H1 (cell line): ENCODE measurements around the gene SSX4. TPM values are rescaled to one million over a fixed set of nuclear protein-coding genes. Genes with fewer than 3 reads are reported as not detected.
A peak's percentile ranks its signal among the peaks of the same experiment; 100 is the strongest.
"Not testable (repeated sequence)": the region's sequence is repeated elsewhere in the genome, so short reads cannot be mapped to it uniquely, and the experiment has no call there.

ENCODE experiments used
- CTCF ChIA-PET: fragments of 300-600 bp; sonication (Branson Sonifier 250); formaldehyde crosslinking; loops from one replicate; lab custom pipeline; 2021; ENCODE audit not compliant: partially characterized antibody; lab: Charles Lee
- POLR2A ChIA-PET: fragments of 300-600 bp; sonication (Branson Sonifier 250); formaldehyde crosslinking; loops from one replicate; lab custom pipeline; 2021; ENCODE audit warnings: inconsistent platforms; ENCODE audit not compliant: partially characterized antibody; lab: Charles Lee
- DNase-seq, 2 experiments: peaks; one replicate each; pipeline versions ENCODE4 v3.0.0 to v3.0.0-alpha.2; 2010 to 2022; ENCODE audit warnings: low spot score in 2 of 2, low read depth in 1 of 2, mixed read lengths in 1 of 2
- FAIRE-seq: peaks from 2 replicates; lab custom pipeline; 2011; peaks lifted over from hg19 to GRCh38; lab: Jason Lieb, UNC
- H2AFZ ChIP-seq: 2 replicates; pipeline ENCODE4 v1.8.1; 2012; ENCODE audit warnings: low read length, inconsistent platforms
- H2AK5ac ChIP-seq: 2 replicates; pipeline ENCODE4 v1.6.1; 2013; ENCODE audit warnings: low read depth, low read length
- H2BK120ac ChIP-seq: replicated peaks from 2 replicates; pipeline ENCODE3; 2013; ENCODE audit warnings: low read depth, low read length, inconsistent platforms
- H2BK12ac ChIP-seq: 2 replicates; pipeline ENCODE4 v1.6.1; 2013; ENCODE audit warnings: low read depth, low read length
- H2BK15ac ChIP-seq: 2 replicates; pipeline ENCODE4 v1.6.1; 2013; ENCODE audit warnings: low read length
- H2BK20ac ChIP-seq: 2 replicates; pipeline ENCODE4 v1.6.1; 2013; ENCODE audit warnings: low read length
- H2BK5ac ChIP-seq: 2 replicates; pipeline ENCODE4 v1.6.1; 2013; ENCODE audit warnings: low read depth, low read length
- H3K14ac ChIP-seq: 2 replicates; pipeline ENCODE4 v1.6.1; 2013; ENCODE audit warnings: inconsistent platforms; ENCODE audit not compliant: insufficient read length
- H3K18ac ChIP-seq: 2 replicates; pipeline ENCODE4 v1.6.1; 2013; ENCODE audit warnings: low read length; ENCODE audit errors: extremely low read depth
- H3K23ac ChIP-seq: 2 replicates; pipeline ENCODE4 v1.6.1; 2013; ENCODE audit warnings: inconsistent platforms; ENCODE audit not compliant: insufficient read length
- H3K23me2 ChIP-seq: 2 replicates; pipeline ENCODE4 v1.6.1; 2013; ENCODE audit warnings: low read depth, low read length
- H3K27ac ChIP-seq: 2 replicates; pipeline ENCODE4 v1.6.1; 2011; ENCODE audit warnings: low read depth, low read length, inconsistent platforms
- H3K27me3 ChIP-seq, 4 experiments: replicated peaks in 1 of 4; 1 replicate in 1 of 4; 2 replicates in 3 of 4; pipeline versions ENCODE4 v1.6.1 to v1.8.1; 2011 to 2013; ENCODE audit warnings: low read length in 3 of 4, mild to moderate bottlenecking in 3 of 4, inconsistent platforms in 2 of 4, mixed read lengths in 2 of 4, moderate library complexity in 1 of 4; ENCODE audit not compliant: control insufficient read depth in 3 of 4, insufficient read depth in 3 of 4; ENCODE audit errors: extremely low read depth in 1 of 4
- H3K36me3 ChIP-seq, 4 experiments: 2 replicates each; pipeline versions ENCODE4 v1.6.1 to v1.8.1; 2011 to 2013; ENCODE audit warnings: mild to moderate bottlenecking in 4 of 4, low read length in 3 of 4, moderate library complexity in 2 of 4, control low read depth in 1 of 4, inconsistent platforms in 1 of 4; ENCODE audit not compliant: insufficient read depth in 4 of 4, control insufficient read depth in 2 of 4
- H3K4ac ChIP-seq: replicated peaks from 2 replicates; pipeline ENCODE3; 2013; ENCODE audit warnings: low read length, low read depth, mixed read lengths, inconsistent platforms; ENCODE audit not compliant: insufficient read length
- H3K4me1 ChIP-seq, 4 experiments: replicated peaks in 1 of 4; 1 replicate in 1 of 4; 2 replicates in 3 of 4; pipeline versions ENCODE4 v1.6.1 to v1.8.1; 2011 to 2013; ENCODE audit warnings: low read length in 3 of 4, inconsistent platforms in 2 of 4, mixed read lengths in 1 of 4; ENCODE audit not compliant: insufficient read depth in 4 of 4, control insufficient read depth in 3 of 4
- H3K4me2 ChIP-seq, 2 experiments: 2 replicates each; pipeline versions ENCODE4 v1.6.1 to v1.8.1; 2011 to 2013; ENCODE audit warnings: low read depth in 2 of 2, low read length in 2 of 2, control low read depth in 1 of 2, inconsistent platforms in 1 of 2, mild to moderate bottlenecking in 1 of 2; ENCODE audit not compliant: insufficient read depth in 1 of 2
- H3K4me3 ChIP-seq, 4 experiments: fragments of 200-600, 300-600 bp in 1 of 4; sonication (generic), shearing (Covaris generic), sonication (Bioruptor Twin) in 1 of 4; 2 replicates each; pipeline versions ENCODE4 v1.5.1 to v1.8.1; 2011 to 2016; ENCODE audit warnings: low read length in 4 of 4, low read depth in 3 of 4, control low read depth in 2 of 4, inconsistent platforms in 2 of 4, mild to moderate bottlenecking in 2 of 4, mixed read lengths in 1 of 4, moderate library complexity in 1 of 4; ENCODE audit not compliant: insufficient read depth in 2 of 4; ENCODE audit errors: extremely low read depth in 1 of 4
- H3K56ac ChIP-seq: replicated peaks from 2 replicates; pipeline ENCODE3; 2013; ENCODE audit warnings: low read depth, mild to moderate bottlenecking, mixed read lengths, low read length, inconsistent platforms; ENCODE audit not compliant: insufficient read length
- H3K79me1 ChIP-seq: 2 replicates; pipeline ENCODE4 v1.6.1; 2013; ENCODE audit warnings: low read depth, low read length, control low read depth
- H3K79me2 ChIP-seq, 2 experiments: 2 replicates each; pipeline versions ENCODE4 v1.6.1 to v1.8.1; 2012 to 2013; ENCODE audit warnings: low read length in 2 of 2, mild to moderate bottlenecking in 2 of 2, inconsistent platforms in 1 of 2; ENCODE audit not compliant: insufficient read depth in 2 of 2, control insufficient read depth in 1 of 2
- H3K9ac ChIP-seq, 4 experiments: replicated peaks in 1 of 4; 1 replicate in 1 of 4; 2 replicates in 3 of 4; pipeline versions ENCODE4 v1.6.1 to v1.8.1; 2011 to 2013; ENCODE audit warnings: low read depth in 3 of 4, low read length in 3 of 4, control low read depth in 2 of 4, mild to moderate bottlenecking in 2 of 4, moderate library complexity in 2 of 4, inconsistent platforms in 1 of 4; ENCODE audit errors: extremely low read depth in 1 of 4
- H3K9me3 ChIP-seq, 2 experiments: 2 replicates each; pipeline versions ENCODE4 v1.6.1 to v1.8.1; 2012 to 2013; ENCODE audit warnings: mild to moderate bottlenecking in 2 of 2, moderate library complexity in 2 of 2, control low read depth in 1 of 2, inconsistent platforms in 1 of 2, low read depth in 1 of 2, low read length in 1 of 2, mixed read lengths in 1 of 2; ENCODE audit not compliant: insufficient read depth in 2 of 2
- H4K20me1 ChIP-seq, 2 experiments: replicated peaks in 1 of 2; 2 replicates each; pipeline versions ENCODE3 to v1.8.1; 2011 to 2013; ENCODE audit warnings: inconsistent platforms in 2 of 2, low read length in 2 of 2, mild to moderate bottlenecking in 1 of 2; ENCODE audit not compliant: insufficient read depth in 2 of 2, control insufficient read depth in 1 of 2
- H4K5ac ChIP-seq: 2 replicates; pipeline ENCODE4 v1.6.1; 2013; ENCODE audit warnings: low read length, low read depth, mixed read lengths, inconsistent platforms; ENCODE audit not compliant: insufficient read length
- H4K8ac ChIP-seq: 2 replicates; pipeline ENCODE4 v1.8.0; 2013; ENCODE audit warnings: mild to moderate bottlenecking, moderate library complexity, low read length, inconsistent platforms; ENCODE audit not compliant: insufficient read depth; ENCODE audit errors: extremely low read depth
- H4K91ac ChIP-seq: replicated peaks from 2 replicates; pipeline ENCODE3; 2013; ENCODE audit warnings: low read length, mixed read lengths, inconsistent platforms; ENCODE audit not compliant: insufficient read length
- MAFK ChIP-seq: IDR thresholded peaks from 2 replicates; pipeline ENCODE4 v1.6.1; 2012; ENCODE audit warnings: low read depth, mild to moderate bottlenecking, improper control_type of control experiment, low read length
- whole genome bisulfite sequencing, 2 experiments: shearing (Covaris generic) in 1 of 2; methylation state at CpG; one replicate each; pipeline versions ENCODE4 v1.1.6 to v1.1.7; 2013 to 2015; ENCODE audit warnings: low lambda C conversion rate in 2 of 2, mixed read lengths in 2 of 2, inconsistent platforms in 1 of 2, low coverage in 1 of 2, missing lambda C conversion rate in 1 of 2; ENCODE audit not compliant: insufficient replicate concordance in 2 of 2, insufficient coverage in 1 of 2, insufficient read length in 1 of 2; ENCODE audit errors: extremely low coverage in 1 of 2, missing lambda C conversion rate in 1 of 2; 5-methylcytosine and 5-hydroxymethylcytosine counted together
- polyA plus RNA-seq, 7 experiments: library from polyadenylated mRNA; depleted of rRNA in 3 of 7; stranded (reverse) in 5 of 7; unstranded in 2 of 7; fragments of >200 nt in 5 of 7; fragments of 200-250 nt in 2 of 7; gene quantifications; 1 replicate in 5 of 7; 2 replicates in 1 of 7; 4 replicates in 1 of 7; pipeline versions ENCODE4 v1.2.1 to v1.2.3, GENCODE V29; 2011 to 2013; ENCODE audit warnings: missing spikeins in 2 of 7, mixed read lengths in 2 of 7
- total RNA-seq: library from RNA; stranded (reverse); fragmentation: NEBNext Ultra II Directional; extraction: Animal tissue kit (Norgen Biotek cat#: 25700); gene quantifications from 2 replicates; pipeline ENCODE4 v1.2.1, GENCODE V29; 2021

The SSX4 gene
- total and polyA plus RNA-seq, 2 of the 8 experiments (the other 6 are each of a cell fraction or from before 2014, with no cell fraction given) = 0.26 to 0.32 TPM

DNA sequence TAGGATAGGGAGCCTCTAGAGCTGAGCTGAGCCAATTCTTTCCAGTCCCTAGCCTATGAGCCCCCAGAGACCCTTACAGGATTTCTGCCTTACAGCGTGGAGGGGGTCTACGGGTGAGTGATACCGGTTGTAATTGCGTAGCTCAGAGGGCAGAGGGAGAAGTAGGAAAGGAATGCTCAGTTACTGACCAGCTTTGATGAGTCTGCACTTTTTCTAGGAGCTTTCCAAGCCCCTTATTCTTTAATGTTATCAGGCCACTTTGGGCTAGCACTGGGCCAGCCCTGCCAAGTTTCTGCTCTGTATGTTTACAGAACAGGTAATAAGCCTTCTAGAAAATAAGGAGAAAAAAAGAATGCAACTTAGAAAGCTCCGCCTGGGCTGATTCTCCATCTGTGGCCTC, 46.3 kb downstream of the SSX4 start:
- H3K27me3 ChIP-seq, DNase-seq, H3K4me3 ChIP-seq, H2BK120ac ChIP-seq, H2AK5ac ChIP-seq, H4K20me1 ChIP-seq, H4K8ac ChIP-seq, POLR2A ChIA-PET, H3K79me1 ChIP-seq, H3K18ac ChIP-seq, H2BK5ac ChIP-seq, H4K91ac ChIP-seq, FAIRE-seq, H3K4me2 ChIP-seq, H3K56ac ChIP-seq, H2AFZ ChIP-seq, H3K79me2 ChIP-seq, H3K9me3 ChIP-seq, H3K23ac ChIP-seq, H3K36me3 ChIP-seq, CTCF ChIA-PET, H3K4me1 ChIP-seq, H3K9ac ChIP-seq, H3K23me2 ChIP-seq, H3K4ac ChIP-seq, H2BK12ac ChIP-seq, H3K14ac ChIP-seq, H3K27ac ChIP-seq, H2BK15ac ChIP-seq, H4K5ac ChIP-seq, H2BK20ac ChIP-seq: not testable (repeated sequence)
- WGBS, 2 experiments = 92% methylated on average over 5 of the region's 5 CpGs; no CpG with 5 or more reads in 1 of the 2 experiments
- TF ChIP-seq MAFK = 0 out of 2 replicates have a peak, but pooled peaks have one; percentile 37

DNA sequence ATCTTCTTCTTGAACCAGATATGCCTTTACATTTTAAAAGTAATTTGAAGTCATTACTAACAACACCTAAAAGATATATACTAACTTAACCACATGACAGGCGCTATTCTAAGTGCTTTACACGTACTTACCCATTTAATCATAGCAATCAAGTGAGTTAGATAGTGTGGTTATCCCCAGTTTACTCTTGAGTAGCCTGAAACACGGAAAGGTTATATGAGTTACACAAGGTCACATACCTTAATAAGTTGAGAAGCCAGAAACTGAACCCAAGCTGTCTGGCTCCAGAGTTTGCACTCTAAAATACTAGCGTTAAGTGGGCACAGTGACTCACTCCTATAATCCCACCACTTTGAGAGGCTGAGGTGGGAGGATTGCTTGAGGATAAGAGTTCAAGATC, 46.8 kb downstream of the SSX4 start:
- H2BK12ac ChIP-seq, H4K8ac ChIP-seq, POLR2A ChIA-PET, FAIRE-seq, H3K14ac ChIP-seq, CTCF ChIA-PET, DNase-seq, H3K9ac ChIP-seq, H3K36me3 ChIP-seq, H2BK20ac ChIP-seq, H3K79me2 ChIP-seq, H3K4me2 ChIP-seq, H2AK5ac ChIP-seq, H3K79me1 ChIP-seq, H2AFZ ChIP-seq, H3K4ac ChIP-seq, H3K27ac ChIP-seq, H2BK5ac ChIP-seq, H3K56ac ChIP-seq, H3K23me2 ChIP-seq, H4K5ac ChIP-seq, H3K4me3 ChIP-seq, H2BK120ac ChIP-seq, H3K27me3 ChIP-seq, H3K4me1 ChIP-seq, H3K9me3 ChIP-seq, H2BK15ac ChIP-seq, H3K23ac ChIP-seq, H4K20me1 ChIP-seq, H3K18ac ChIP-seq, H4K91ac ChIP-seq: not testable (repeated sequence)
- WGBS, 2 experiments = 93% methylated on average over 4 of the region's 4 CpGs; no CpG with 5 or more reads in 1 of the 2 experiments
